Renal pelvis (tissue), 4 donors: Measurements from ENCODE around the gene SLC2A13. TPM values are rescaled to one million over a fixed set of nuclear protein-coding genes. Genes with fewer than 3 reads are reported as not detected.
"Not testable (repeated sequence)": the region's sequence is repeated elsewhere in the genome, so short reads cannot be mapped to it uniquely, and the experiment has no call there.

ENCODE experiments used
- DNase-seq: peaks from one replicate; pipeline ENCODE4 v3.0.0-alpha.2; 2013
- polyA plus RNA-seq, 3 donors: library from polyadenylated mRNA; unstranded; fragments of 120-200 nt; gene quantifications; one replicate each; pipeline ENCODE4 v1.2.1, GENCODE V29; 2013; ENCODE audit not compliant: insufficient read length in 3 of 3

Gene SLC2A13
- polyA plus RNA-seq, 3 donors = 10.7 to 11.7 (median 11.6) TPM

DNA sequence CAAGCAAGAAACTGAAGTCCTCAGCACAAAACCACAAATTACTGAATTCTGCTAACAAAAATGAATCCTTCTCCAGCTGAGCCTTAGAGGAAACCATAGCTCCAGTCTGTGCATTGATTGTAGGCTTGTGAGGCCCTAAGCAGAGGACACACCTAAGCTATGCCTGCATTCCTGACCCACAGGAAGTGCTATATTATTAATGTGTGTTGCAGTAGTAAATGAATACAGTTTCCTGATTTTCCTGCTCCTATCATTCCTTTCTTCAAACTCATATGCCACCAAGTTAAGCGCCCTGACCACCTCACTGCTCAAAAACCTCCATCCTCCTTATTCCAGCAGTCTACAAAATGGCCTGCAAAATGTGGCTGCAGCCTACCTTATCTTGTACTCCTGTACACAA is 334.4 kb downstream of the SLC2A13 start:
- DNase-seq = no peak

DNA sequence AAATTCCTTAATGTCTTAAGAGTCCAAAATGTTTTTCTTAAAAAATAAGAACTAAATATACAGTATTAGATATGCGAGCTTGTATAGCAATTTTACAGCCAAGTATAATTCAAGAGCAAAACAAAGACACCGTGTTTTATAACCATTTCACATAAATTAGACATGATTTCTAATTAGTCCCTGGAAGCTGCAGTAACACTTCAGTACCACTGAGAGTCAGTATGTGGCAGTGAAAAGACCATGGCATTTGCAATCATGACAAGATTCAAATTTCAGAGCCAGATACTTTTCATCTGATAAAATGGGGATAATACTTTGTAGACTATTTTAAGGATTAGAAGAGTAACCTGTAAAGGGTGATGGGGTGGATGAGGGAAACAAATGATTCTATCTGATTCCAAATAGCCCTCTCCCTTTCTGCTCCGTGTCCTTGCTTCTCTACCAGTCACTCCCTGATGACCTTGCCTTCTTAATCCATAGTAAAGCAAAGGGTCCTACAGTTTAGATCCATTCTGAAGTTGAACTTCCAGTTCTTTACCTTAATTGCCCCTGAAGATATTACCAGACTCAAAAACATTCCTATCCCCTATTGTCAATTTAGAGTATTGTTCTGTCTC is 340.8 kb downstream of the SLC2A13 start:
- DNase-seq = peak; percentile 10

DNA sequence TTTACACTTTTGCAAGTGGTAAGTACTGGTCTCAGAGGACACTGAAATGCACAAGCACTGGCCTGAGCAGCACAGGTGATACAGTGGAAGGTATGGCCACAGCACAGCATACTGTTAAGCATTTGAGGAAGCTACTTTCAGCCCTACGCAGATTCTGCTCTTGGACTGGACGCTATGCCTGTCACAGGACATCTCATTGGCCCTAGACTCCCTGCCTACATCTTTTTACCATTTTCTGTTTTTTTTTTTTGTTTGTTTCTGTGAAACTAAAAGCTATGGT is 342.1 kb downstream of the SLC2A13 start:
- no peak for DNase-seq

DNA sequence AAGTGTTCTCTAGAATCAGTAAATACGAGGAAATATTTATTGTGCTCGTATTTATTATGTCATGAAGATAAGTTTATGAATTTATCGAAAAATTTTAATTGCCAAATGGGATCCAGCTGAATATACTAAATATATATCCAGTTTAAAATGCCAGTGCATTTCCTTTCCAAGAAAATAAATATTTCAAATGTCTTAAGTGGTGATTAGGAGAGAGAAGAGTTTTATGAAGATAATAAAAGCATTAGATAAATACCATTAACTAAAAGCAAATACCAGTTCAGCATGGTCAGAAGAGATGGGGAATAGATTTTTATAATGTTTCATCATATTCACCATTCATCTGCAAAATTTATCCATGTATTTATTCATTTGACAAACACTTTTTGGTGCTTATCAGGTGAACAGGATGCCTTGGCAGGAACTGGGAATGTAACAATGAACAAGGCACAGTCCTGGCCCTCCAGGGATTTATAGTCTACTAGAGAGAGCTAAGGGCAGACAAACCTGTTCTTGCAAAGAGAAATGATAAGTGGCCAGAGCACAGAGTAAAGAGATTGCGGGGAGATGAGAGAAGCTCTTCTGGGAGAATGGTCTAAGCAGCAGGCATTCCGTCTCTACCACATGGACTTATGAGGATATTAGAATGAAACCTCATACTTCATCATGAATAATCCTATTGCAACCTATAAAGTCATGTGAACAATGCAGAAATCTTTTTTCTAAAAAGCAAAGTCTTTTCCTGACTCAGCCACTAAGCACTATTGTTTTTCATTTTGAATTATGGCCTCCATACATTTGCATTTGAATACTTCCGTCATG is 342.6 kb downstream of the SLC2A13 start:
- no peak for DNase-seq

DNA sequence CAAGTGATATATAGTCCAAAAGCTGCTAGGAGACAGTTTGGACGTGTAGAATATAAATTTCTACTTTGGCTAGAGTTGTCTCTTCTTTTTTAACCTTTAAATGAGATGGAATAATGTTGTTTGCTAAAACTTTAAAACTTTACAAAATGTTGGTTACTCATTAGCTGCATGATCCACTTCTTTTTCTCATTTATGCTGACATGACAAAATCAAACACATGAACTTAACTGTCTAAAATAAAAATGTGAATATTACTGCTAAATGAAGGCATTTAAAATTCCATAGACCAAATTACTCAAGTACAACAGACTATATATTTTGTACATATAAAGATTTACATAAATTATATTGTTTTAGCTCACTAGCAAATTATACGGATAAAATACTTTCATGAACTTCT is 350.4 kb downstream of the SLC2A13 start:
- DNase-seq = no peak

DNA sequence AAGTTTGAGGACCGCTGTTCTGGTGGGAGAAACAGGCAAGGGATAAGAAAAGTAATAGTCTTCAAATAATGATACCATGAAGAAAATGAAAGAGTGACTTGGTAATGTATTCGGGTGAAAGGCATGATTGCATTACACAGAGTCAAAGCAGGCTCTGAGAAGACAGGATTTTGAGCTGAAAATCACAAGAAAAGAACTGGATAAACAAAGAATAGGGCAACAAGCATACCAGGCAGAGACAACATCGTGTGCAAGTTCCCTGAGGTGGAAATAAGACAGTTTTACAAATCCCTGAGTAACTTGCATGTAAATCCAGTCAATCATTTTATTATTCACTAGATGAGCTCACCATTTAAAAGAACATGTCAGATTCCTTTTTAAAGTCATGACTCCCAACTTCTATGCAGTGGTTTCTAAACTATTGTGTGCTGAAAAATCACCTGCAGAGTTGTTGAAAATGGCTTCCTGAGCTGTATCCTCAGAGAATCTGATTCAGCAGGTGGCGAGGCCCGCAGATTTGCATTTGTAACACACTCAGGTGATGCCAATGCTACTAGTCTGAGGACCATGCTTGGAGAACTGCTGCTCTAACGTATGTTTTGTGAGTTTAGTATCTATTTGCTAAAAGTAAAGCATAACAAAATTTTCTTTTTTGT is 353.3 kb downstream of the SLC2A13 start:
- no peak for DNase-seq

DNA sequence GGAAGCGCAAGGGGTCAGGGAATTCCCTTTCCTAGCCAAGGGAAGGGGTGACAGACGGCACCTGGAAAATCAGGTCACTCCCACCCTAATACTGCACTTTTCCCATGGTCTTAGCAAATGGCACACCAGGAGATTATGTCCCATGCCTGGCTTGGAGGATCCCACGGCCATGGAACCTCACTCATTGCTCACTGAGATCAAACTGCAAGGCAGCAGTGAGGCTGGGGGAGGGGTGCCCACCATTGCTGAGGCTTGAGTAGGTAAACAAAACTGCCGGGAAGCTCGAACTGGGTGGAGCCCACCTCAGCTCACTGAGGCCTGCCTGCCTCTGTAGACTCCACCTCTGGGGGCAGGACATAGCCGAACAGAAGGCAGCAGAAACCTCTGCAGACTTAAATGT is 359.7 kb downstream of the SLC2A13 start:
- DNase-seq = not testable (repeated sequence)

DNA sequence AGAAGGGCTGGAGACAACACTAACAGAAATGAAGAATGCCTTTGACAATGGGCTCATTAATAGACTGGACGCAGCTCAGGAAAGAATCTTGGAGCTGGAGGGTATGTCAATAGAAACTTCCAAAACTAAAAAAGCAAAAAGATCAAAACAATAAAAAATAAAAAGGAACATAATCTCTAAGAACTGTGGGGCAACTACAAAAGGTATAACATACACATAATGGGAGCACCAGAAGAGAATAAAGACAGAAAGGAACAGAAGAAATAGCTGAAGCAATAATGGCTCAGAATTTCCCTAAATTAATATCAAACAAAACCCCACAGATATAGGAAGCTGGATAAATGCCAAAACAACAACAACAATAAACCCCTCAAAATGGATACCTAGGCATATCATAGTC is 362.2 kb downstream of the SLC2A13 start:
- DNase-seq = no peak

DNA sequence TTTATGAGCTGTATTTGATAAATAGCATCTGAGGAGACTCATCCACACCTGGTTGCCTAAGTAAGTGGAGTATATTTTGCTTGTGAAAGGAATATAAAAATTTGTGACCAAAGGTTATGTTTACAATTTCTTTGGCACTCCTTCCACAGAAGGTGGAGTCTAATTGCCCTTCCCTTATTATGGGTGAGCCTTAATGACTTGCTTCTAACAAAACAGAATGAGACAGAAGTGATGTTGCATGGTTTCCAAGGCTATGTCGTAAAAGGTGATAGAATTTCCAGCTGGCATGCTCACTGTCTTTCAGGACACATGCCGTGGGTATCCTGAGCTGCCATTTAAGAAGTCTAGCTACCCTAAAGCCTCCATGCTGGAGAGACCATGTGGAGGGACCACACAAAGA is 369.5 kb downstream of the SLC2A13 start:
- DNase-seq = no peak

DNA sequence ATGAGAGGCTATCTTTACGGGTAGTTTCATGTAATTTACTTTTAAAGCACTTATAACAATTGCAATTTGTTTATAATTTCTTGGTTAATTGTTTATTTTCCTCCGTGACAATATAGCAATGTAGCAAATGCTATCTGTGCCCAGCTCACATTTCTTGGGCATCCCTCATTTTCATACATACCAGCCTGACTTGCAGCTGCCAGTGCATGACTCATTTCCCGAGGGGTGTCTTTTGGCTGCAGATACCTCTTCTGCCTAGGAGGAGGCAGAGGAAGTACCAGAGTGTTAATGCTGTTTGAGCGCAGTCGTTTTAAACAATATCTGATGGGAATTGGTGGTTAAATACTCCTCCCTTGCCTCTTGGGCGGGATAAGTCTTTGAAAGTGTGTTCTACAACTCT is 382.1 kb downstream of the SLC2A13 start:
- DNase-seq = no peak

DNA sequence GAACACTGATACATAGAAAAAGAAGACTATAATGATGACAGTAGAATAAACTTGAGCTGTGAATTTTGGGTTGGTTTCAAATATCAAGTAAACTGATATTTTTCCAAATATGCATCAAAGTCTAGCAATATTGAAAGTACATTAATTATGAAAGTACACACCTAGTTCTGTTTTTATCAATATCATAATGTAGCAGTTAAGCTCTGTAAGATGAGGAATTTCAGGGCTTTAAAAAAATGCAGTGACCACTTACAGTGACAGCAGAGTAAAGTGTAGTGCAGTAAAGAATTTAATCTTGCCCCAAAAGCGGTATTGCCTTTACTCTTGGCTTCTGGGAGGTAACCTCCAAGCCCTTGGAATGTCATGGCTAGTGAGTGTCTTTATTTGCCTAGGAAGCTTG is 383.4 kb downstream of the SLC2A13 start:
- DNase-seq = no peak

DNA sequence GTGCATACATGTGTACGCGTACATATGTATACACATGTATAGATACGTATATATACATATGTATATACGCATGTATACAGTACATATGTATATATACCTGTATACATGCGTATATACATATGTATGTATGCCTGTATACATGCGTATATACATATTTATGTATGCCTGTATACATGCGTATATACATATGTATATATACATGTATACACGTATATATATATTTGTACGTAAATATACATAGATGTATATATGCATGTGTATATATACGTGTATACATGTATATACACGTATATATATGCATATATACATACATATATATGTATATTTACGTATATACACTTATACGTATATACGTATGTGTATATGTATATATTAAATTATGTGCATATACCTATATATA is 392.3 kb downstream of the SLC2A13 start:
- DNase-seq = no peak

DNA sequence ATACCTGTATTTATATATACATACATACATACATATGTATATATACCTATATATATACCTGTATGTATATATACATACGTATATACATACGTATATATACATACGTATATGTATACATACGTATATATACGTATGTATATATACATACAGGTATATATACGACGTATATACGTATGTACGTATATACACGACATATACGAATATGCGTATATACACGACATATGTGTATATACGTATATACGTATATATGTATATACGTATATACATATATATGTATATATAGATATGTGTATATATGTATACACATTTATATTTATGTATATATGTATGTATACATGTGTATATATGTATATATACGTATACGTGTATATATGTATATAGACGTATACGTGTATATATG is 393.5 kb downstream of the SLC2A13 start:
- DNase-seq = no peak

Other genes starting within 250 kb of the SLC2A13 start
- 10 to 100 TPM; 23.0 to 34.2 (median 30.3) TPM for gene LRRK2, start 118.9 kb upstream of the SLC2A13 start, polyA plus RNA-seq